ENCODE results near the gene TMEM61.
"Not testable (repeated sequence)": the region's sequence is repeated elsewhere in the genome, so short reads cannot be mapped to it uniquely, and the experiment has no call there.

Gene TMEM61

DNA sequence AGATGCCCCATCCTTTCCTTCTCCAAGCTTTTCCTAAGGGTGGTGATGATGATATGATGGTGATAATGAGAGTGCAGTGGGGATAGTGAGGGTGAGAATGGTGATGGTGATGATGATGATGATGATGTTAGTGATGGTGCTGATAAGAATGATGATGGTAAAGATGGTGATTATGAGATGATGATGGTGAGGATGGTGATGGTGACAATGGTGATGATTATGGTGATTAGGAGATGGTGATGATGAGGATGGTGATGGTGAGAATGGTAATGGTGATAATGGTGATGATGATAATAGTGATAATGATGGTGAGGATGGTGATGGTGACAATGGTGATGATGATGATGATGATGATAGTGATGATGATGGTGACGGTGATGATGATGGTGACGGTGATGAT lies 22.3 kb downstream of the TMEM61 start:
- no peak for DNase-seq (ENCODE audit: low spot score)

DNA sequence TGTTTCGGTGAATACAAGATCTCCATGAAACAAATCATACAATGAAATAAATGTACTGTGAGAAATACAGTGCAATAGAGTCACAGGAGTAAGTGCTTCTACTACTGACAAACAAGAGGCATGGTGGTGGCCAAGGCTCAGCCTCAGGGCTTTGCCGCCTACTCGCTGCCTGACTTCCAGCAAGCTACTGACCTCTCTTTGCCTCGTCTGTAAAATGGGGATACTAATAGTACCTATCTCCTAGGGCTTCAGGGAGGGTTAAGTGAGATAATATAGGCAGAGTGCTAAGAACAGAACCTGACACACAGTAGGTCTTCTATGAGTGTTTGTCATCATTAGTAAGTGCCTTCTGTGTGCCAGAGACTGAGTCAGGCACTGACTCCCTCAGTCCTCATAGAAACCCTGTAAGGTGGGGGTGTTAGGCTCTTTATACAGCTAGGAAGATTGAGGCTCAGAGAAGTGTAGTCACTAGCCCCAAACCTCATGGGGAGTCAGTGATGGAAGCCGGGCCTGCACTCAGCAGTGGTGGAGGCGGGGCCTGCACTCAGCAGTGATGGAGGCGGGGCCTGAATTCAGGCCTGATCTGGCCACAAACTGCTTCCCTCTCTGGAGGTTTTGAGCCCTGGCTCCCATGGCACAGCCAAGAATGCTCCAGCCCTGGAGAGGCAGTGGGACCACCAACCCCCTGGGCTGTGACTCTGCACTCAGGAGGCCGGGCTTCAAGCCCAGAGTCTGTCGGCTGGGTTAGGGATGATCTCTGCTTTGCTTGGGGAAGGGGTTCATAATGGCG lies 25.1 kb downstream of the TMEM61 start:
- no peak for DNase-seq (ENCODE audit: low spot score)

DNA sequence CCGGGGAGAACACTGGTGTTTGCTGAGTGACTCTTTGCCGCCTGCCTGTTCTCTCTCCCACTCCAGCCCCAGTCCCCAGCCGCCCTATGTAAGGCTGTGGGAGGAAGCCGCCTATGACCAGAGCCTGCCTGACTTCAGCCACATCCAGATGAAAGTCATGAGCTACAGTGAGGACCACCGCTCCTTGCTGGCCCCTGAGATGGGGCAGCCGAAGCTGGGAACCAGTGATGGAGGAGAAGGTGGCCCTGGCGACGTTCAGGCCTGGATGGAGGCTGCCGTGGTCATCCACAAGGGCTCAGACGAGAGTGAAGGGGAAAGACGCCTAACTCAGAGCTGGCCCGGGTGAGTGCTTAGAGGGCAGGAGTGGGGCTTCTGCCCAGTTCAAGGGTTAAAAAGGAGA lies 26.5 kb downstream of the TMEM61 start:
- DNase-seq (ENCODE audit: low spot score), result no peak

DNA sequence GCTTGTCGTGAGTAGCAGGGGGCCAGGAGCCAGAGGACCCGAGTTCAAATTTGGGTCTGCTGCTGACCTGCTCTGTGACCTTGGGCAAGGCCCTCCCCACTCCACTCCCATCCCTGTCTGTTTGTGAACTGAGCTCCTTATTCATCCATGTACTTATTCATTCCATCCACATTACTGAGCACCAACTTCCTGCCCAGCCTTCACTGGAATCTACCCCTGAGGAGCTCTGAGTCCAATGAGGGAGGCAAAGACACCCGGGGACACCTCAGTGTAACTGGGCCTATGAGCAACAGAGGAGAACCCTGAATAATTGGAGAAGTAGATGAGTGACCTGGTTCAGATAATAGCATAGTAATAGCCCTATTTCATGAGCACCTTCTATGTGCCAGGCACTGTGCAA lies 27.2 kb downstream of the TMEM61 start:
- DNase-seq (ENCODE audit: low spot score), result peak; percentile 37

DNA sequence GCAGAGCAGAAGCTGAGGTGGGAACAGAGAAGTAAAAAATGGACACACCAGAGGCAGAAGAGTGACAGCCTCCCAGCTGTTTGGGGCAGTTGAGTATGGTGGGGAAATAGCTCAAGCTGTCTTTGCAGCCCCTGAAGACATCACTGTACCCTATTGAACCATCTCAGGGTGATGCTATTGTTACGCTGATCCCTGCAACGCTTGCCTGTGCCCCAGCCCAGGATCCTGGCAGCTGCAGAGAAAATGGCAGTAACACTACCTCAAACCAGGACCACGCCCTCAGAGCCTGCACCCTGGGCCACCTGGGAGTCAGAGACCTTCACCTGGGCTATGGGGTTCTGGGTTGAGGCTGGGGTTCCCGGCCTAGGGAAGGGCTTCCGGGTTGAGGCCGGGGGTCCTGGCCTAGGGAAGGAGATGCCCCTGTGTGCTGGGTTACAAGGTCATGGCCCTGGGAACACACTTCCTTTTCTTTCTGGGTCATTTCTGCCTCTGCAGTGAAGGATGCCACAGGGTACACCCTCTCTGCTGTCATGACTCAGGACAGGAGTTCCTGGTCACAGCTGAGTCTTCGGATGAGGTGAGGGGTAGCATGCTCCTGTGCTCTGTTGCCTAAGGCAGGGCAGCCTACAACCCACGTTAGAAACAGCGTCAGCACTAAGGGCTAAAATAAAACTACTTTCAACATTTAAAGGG lies 29.9 kb downstream of the TMEM61 start:
- DNase-seq (ENCODE audit: low spot score), result no peak

DNA sequence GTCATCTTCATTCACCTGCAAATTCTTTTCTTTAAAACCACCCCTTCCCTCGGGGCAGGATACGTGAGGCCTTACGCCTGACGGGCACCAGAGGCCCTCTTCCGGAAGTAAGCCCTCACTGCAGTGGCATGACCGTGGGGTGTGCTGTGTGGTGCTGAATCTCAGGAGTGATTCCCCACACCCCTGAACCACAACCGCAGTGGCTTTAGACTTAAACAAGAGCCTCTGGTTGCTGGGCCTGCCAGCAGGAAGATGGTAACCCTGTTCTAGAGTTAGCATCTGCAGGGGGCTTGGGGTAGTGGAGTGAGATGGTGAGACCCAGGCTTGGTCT lies 30.4 kb downstream of the TMEM61 start:
- DNase-seq (ENCODE audit: low spot score), result no peak

DNA sequence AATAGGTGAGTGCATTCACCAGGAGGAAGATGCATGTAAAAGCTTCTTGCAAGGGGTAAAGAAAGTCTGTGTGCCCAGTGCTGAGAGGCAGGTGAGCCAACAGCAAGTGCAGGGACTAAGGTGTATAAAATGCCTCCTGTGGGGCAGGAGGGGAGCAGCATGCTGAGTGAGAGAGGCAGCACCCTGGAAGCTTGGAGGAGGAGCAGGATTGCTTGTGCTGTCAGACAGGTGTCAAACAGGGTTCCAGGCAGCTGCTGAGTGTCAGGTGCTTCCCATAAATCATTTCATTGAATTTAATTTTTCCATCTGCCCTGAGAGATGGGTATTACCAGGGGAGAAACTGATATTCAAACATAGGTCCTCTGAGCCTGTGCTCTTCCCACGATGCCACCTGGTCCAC lies 32.2 kb downstream of the TMEM61 start:
- DNase-seq (ENCODE audit: low spot score), result no peak

DNA sequence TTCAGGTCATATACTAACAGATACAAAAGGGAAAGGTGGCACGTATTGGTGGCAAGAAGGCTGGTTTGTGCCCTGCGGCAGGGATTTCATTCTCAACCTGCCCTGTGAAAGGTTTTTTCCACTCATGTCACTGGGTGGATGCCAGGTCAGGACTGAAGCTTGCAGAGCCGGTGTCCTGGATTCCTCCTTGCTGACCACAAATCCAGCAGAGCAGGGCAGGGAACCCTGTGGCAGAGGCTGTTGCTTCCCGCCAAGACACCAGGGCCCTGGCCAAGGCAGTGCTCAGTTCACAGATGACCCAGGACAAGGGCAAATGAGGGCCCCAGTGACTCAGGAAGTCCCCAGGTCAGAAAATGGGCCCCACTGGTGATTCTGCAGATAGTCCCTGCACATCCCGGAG lies 34.7 kb downstream of the TMEM61 start:
- no peak for DNase-seq (ENCODE audit: low spot score)

DNA sequence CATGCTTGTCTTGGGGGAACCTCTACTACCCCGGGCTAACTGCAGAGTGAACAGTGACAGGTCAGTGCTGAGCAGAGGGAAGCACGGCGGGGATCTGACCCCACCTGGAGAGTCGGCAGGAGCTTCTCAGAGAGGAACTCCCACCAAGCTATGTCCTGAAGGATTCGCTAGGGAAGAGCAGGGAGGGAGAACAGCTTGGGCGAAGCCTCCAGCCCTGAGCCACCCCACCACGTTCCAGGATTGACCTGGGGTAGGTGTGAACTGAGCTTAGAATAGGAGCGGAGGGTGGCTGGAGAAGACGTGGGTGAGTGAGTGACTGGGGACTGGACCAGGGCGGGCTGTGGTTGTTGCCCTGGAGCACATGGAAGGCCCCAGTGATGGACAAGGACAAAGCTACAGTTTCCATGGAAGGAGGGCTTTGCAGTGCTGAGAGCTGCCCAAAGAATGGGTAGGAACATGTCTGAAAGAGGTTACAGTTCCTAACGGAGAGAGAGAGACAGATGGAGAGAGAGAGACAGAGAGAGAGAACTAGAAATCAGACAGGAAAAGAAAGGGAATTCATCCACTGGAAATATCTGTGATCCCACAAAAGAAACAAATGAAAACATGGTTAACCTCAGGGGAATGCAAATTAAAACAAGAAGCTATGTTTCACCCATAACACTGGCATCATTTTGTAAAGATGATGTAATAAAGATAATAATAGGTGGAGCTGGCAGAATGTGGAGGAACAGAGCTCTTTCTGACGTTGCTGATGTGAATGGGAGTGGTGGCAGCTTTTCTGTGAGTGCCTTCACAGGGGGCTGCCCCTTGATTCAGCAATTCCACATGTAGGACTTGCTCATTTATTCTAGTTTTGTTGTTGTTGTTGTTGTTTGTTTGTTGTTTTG lies 35.5 kb downstream of the TMEM61 start:
- DNase-seq (ENCODE audit: low spot score), result no peak

DNA sequence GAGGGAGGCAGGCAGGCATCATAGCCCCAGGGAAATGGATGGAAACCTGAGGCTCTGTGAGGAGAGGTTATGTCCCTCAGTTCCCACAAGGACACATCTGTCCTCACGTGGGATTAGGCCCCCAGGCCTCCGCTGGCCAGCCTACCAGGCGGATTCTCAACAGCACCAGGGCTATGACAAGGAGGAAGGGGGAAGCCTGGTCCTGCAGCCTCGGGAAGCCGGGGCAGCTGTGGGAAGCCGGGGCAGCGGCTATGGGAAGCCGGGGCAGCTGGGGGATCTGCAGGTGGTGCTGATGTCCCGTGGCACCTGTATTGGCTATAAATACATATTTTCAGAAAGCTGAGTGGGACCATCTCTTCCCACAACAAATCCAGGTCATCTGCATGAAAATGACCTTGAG lies 38.0 kb downstream of the TMEM61 start:
- no peak for DNase-seq (ENCODE audit: low spot score)

DNA sequence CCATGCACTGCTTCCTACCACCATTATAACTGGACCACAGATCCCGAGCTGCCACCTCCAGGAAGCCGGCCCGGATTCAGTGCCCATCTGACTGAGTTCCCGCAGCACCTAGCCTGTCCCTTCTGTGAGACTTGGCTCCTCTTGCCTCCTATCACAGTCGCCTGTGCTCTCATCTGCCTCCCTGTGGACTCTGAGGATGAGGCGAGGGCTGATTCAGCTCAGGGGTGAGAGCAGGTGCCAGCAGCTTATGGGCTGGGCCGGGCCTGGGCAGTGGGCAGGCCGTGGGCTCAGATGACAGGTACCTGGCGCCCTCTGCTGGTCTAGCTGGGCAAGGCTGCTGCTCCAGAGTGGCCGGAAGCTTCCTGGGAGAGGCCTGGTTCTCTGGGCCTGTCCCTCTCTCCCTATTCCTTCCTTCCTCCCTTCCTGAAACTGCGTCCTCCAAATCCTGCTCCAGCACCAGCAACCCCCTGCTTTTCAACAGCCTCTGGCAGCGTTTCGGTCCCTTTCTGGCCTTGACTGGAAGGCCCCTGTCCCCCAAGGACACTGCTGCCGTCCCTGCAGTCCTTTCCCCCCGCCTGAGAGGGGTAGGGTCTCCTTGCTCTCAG lies 41.6 kb downstream of the TMEM61 start:
- DNase-seq (ENCODE audit: low spot score), result peak; percentile 83

DNA sequence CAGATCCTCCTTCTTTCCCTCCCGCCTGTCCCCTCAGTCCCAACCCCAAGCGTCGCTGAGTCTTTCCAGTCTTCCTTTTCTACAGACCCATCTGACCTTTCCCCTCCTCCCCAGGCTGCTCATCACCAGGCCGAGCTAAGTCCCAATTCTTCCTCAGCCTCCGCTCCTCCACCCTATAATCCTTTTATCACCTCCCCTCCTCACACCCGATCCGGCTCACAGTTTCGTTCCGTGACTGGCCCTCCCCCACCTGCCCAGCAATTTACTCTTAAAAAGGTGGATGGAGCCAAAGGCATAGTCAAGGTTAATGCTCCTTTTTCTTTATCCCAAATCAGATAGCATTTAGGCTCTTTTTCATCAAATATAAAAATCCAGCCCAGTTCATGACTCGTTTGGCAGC lies 43.7 kb downstream of the TMEM61 start:
- not testable (repeated sequence) for DNase-seq (ENCODE audit: low spot score)

DNA sequence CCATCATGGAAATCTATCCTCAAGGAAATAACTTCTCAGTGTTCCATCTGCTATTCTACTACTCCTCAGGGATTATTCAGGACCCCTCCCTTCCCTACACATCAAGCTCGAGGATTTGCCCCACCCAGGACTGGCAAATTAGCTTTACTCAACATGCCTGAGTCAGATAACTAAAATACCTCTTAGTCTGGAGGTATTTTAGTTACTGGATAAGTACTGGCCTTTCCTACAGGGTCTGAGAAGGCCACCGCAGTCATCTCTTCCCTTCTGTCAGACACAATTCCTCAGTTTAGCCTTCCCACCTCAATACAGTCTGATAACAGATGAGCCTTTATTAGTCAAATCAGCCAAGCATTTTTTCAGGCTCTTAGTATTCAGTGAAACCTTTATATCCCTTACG lies 46.3 kb downstream of the TMEM61 start:
- not testable (repeated sequence) for DNase-seq (ENCODE audit: low spot score)

DNA sequence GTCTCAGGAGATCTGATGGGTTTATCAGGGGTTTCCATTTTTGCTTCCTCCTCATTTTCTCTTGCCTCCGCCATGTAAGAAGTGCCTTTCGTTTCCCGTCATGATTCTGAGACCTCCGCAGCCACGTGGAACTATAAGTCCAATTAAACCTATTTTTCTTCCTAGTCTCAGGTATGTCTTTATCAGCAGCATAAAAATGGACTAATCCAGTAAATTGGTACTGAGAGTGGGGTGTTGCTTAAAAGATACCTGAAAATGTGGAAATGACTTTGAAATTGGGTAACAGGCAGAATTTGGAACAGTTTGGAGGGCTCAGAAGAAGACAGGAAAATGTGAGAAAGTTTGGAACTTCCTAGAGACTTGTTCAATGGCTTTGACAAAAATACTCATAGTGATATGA lies 50.7 kb downstream of the TMEM61 start:
- DNase-seq (ENCODE audit: low spot score), result not testable (repeated sequence)

DNA sequence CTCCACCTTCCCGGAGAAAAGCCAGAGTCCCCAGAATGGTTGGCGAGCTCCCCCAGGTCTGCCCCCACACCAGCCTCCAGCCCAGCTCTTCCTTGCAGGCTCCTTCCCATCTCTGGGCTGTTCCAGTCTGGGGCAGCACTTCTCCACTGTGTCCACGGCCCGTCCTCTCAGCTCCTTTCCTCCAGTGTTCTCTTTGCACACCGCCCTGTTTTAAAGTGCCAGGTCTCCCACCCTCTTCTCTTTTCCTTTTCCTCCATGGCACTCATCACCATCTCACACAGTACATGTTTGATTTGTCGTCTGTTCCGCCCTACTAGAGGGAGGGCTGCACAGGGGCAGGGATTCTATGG lies 52.8 kb downstream of the TMEM61 start:
- DNase-seq (ENCODE audit: low spot score), result no peak

DNA sequence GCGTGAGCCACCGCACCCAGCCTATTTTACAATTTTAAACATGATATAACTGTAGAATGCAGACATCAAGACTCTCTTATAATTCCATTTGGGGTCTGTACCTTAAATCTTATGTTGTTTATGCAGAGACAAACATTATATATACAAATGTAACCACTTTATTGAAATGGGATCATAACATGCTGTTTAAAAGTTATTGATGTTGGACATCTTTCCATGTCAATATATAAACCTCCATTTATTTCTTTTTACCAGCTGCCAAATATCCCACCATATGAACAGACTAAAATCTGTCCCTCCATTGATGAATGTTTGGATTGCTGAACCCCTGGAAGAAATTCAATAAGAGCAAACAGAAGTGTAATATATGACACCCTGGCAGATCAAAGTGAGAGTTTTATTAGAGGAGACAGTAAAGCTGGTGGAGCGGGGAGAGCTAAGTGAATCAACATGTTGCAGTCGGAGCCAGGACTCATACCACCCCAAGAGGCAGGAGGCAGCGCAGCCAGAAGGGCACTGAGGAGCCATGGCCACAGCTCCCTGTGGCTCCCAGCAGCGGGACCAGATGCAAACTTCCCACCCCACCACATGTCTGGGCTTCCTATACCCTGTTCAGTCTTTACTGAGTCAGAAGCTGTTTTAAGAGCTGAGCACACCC lies 54.2 kb downstream of the TMEM61 start:
- DNase-seq (ENCODE audit: low spot score), result no peak

DNA sequence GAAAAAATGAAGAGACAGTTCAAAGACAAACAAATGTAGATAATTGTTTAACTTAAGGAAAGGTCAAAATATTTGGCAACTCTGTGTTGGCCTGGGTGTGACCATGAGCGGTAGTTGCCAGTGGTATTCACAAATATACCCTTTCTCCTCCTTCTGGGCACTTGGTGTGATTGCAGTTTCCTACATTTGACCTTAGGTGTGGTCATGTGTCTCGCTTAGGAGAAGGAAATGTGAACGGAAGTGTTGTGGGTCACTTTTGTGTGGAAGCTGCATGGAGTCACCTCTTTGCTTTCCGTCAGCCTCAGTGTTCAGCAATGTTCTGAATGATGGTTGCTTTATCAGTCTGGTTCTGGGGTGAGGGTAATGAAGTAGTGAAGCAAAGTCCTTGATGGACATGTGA lies 55.5 kb downstream of the TMEM61 start:
- no peak for DNase-seq (ENCODE audit: low spot score)

DNA sequence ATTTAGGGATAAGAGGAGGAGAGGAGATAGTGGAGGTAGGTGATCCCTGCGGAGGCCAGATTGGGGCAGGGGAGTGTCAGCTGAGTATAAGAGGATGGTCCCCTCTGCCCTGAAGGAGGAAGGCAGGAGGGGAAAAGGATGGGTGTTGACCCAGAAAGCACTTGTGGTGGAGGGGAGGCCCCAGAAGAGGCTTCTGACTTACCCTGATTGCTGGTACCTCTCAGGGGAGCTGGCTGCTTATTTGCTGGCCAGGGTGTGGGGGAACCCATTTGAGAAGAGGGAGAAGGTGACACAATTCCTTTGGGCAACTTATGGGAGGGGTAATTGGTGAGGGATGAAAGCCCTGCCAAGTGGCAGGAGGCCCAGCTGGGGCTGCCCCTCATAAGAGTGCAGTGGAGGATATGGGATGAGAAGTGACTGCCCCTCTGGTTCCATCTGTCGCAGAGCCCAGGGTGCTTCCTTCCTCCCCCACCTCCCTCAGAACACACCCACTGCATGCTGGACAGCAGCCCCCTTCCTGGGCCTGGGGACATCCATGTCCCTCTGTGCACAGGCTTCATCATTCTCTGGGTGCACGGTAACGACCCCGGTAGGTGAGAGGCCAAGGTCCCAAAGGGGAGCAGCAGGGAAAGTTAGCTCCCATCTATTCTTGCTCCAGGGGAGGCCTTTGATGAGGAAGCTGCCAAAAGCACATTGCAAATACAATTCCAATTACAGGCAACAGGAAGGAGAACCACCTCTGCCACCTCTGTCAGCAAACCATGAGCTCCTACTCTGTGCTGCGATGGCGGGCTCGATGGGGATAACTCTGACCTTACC lies 57.5 kb downstream of the TMEM61 start:
- no peak for DNase-seq (ENCODE audit: low spot score)

DNA sequence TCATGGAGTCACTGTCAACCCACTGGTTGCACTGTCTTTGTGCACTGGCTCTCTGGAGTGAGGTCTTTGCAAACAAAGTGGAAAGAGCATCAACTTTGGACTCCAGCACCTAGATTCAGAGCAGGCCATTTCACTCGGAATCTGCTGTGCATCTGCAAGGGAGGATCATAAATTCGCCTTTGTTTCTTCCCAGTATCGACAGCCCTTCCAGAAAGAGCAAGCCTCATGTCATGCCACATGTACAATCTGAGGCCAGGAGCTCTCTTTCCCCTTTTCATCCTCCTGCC lies 58.1 kb downstream of the TMEM61 start:
- no peak for DNase-seq (ENCODE audit: low spot score)

DNA sequence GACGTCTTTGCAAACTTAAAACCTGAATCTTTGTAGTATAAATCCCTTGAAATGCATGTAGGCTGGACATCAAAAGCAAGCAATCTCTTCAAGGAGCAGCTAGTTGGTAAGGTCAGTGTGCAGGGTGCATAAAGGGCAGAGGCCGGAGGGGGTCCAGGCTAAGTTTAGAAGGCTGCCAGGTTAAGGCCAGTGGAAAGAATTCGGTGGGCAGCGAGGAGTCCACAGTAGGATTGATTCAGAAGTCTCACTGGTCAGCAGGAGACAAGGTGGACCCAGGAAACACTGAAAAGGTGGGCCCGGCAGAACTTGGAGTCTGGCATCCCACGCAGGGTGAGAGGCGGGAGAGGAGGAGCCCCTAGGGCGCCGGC lies 58.5 kb downstream of the TMEM61 start:
- no peak for DNase-seq (ENCODE audit: low spot score)

DNA sequence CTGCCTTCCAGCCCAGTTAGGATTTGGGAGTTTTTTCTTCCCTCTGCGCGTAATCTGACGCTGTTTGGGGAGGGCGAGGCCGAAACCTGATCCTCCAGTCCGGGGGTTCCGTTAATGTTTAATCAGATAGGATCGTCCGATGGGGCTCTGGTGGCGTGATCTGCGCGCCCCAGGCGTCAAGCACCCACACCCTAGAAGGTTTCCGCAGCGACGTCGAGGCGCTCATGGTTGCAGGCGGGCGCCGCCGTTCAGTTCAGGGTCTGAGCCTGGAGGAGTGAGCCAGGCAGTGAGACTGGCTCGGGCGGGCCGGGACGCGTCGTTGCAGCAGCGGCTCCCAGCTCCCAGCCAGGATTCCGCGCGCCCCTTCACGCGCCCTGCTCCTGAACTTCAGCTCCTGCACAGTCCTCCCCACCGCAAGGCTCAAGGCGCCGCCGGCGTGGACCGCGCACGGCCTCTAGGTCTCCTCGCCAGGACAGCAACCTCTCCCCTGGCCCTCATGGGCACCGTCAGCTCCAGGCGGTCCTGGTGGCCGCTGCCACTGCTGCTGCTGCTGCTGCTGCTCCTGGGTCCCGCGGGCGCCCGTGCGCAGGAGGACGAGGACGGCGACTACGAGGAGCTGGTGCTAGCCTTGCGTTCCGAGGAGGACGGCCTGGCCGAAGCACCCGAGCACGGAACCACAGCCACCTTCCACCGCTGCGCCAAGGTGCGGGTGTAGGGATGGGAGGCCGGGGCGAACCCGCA lies 59.1 kb downstream of the TMEM61 start, which contains the start of gene PCSK9:
TSS of gene PCSK9 (plus strand) at position 207 of the 741 bp plus-strand sequence. CDS start at position 497, 290 bp downstream.
- no peak for DNase-seq (ENCODE audit: low spot score)
